GM12878 (cell line): ENCODE results near the gene CNGA4. TPM values are rescaled to one million over a fixed set of nuclear protein-coding genes. Genes with fewer than 3 reads are reported as not detected.

ENCODE experiments used
- ATAC-seq: fragments of 200-7000 bp; cut with Tn5 transposase; 3 replicates; pipeline ENCODE4 v1.9.1; 2020; ENCODE audit warnings: mild to moderate bottlenecking, moderate library complexity
- BruUV-seq: library from RNA; stranded (reverse); fragments of 400-500 nt; replicated peaks from 2 replicates; lab custom pipeline; 2021; lab: Mats Ljungman, UMichigan
- CTCF ChIA-PET: fragments of 300-600 bp; sonication (Branson Sonifier 250); formaldehyde crosslinking; extraction: SDS; loops from one replicate; lab custom pipeline; 2021; ENCODE audit warnings: inconsistent platforms; lab: Yijun Ruan, JAX
- POLR2A ChIA-PET: fragments of 350-600 bp; formaldehyde crosslinking; extraction: SDS; loops from one replicate; lab custom pipeline; 2021; ENCODE audit warnings: inconsistent platforms; lab: Charles Lee
- RAD21 ChIA-PET: fragments of 300-600 bp; sonication (Branson Sonifier 250); formaldehyde crosslinking; loops from one replicate; lab custom pipeline; 2023; ENCODE audit warnings: antibody characterized with exemption; ENCODE audit not compliant: unreplicated experiment; lab: Charles Lee
- SMC1A ChIA-PET: fragments of 300-600 bp; sonication (Branson Sonifier 250); formaldehyde crosslinking; loops from one replicate; lab custom pipeline; 2023; ENCODE audit not compliant: unreplicated experiment, uncharacterized antibody; lab: Charles Lee
- DNase-seq: peaks from one replicate; pipeline ENCODE4 v3.0.0-alpha.2; 2011; ENCODE audit warnings: low read depth, low spot score
- FAIRE-seq: peaks from 3 replicates; lab custom pipeline; 2011; peaks lifted over from hg19 to GRCh38; lab: Jason Lieb, UNC
- H2AFZ ChIP-seq: 2 replicates; pipeline ENCODE4 v1.6.0; 2011; ENCODE audit warnings: low read depth, low read length, control low read depth; ENCODE audit not compliant: control insufficient read depth
- H3K27ac ChIP-seq: 2 replicates; pipeline ENCODE4 v1.5.1; 2011; ENCODE audit warnings: control low read depth; ENCODE audit not compliant: control insufficient read depth, insufficient read depth
- H3K27me3 ChIP-seq, 2 experiments: replicated peaks in 1 of 2; 2 replicates each; pipeline versions ENCODE4 v1.6.0 to v1.6.1; 2011; ENCODE audit warnings: low read length in 1 of 2; ENCODE audit not compliant: control insufficient read depth in 2 of 2, insufficient read depth in 2 of 2
- H3K36me3 ChIP-seq, 2 experiments: 2 replicates each; pipeline ENCODE4 v1.5.1; 2011; ENCODE audit warnings: low read length in 1 of 2; ENCODE audit not compliant: control insufficient read depth in 2 of 2, insufficient read depth in 2 of 2
- H3K4me1 ChIP-seq: 2 replicates; pipeline ENCODE4 v1.6.1; 2011; ENCODE audit warnings: mild to moderate bottlenecking, low read length, moderate library complexity, mixed read lengths; ENCODE audit not compliant: control insufficient read depth, insufficient read depth
- H3K4me2 ChIP-seq: 2 replicates; pipeline ENCODE4 v1.6.0; 2011; ENCODE audit warnings: control low read depth; ENCODE audit not compliant: control insufficient read depth, insufficient read depth
- H3K4me3 ChIP-seq: fragments of 200-600 bp; sonication (generic); 2 replicates; pipeline ENCODE4 v1.5.1; 2016
- H3K79me2 ChIP-seq: 2 replicates; pipeline ENCODE4 v1.6.0; 2011; ENCODE audit warnings: low read length; ENCODE audit not compliant: control insufficient read depth, insufficient read depth
- H3K9ac ChIP-seq: 2 replicates; pipeline ENCODE4 v1.8.0; 2011; ENCODE audit warnings: low read length, control low read depth, mixed read lengths; ENCODE audit not compliant: control insufficient read depth, insufficient read depth
- H3K9me3 ChIP-seq: replicated peaks from 3 replicates; pipeline ENCODE4 v1.5.1; 2011; ENCODE audit warnings: mild to moderate bottlenecking, low read length; ENCODE audit not compliant: control insufficient read depth, insufficient read depth
- H4K20me1 ChIP-seq: 2 replicates; pipeline ENCODE4 v1.6.0; 2011; ENCODE audit not compliant: control insufficient read depth, insufficient read depth
- IRF4 ChIP-seq: IDR thresholded peaks from 2 replicates; pipeline ENCODE4 v1.6.1; 2011; ENCODE audit warnings: low read depth, low read length
- POLR2A ChIP-seq: IDR thresholded peaks from 2 replicates; pipeline ENCODE4 v1.6.1; 2011; ENCODE audit warnings: low read depth, mild to moderate bottlenecking, low read length
- RFX5 ChIP-seq: IDR thresholded peaks from 2 replicates; pipeline ENCODE4 v1.6.1; 2011; ENCODE audit warnings: low read depth, low read length, improper control_type of control experiment
- SMC3 ChIP-seq: IDR thresholded peaks from 2 replicates; pipeline ENCODE4 v1.6.1; 2011; ENCODE audit warnings: low read length, improper control_type of control experiment, borderline replicate concordance
- WGBS: methylation state at CpG from one replicate; pipeline ENCODE4 v1.1.6; 2016; ENCODE audit warnings: low lambda C conversion rate; ENCODE audit not compliant: insufficient replicate concordance, insufficient coverage; ENCODE audit errors: missing lambda C conversion rate; 5-methylcytosine and 5-hydroxymethylcytosine counted together
- in situ Hi-C: fragments of 300-500 bp; cut with MboI; formaldehyde crosslinking; loops from 9 replicates; pipeline ENCODE4 v1.14.3; 2018; ENCODE audit warnings: mixed read lengths
- intact Hi-C: fragments of 100-400 bp; cut with micrococcal nuclease; formaldehyde crosslinking; loops from one replicate; pipeline ENCODE4 v1.14.2; 2022; ENCODE audit not compliant: unreplicated experiment
- polyA plus RNA-seq, 11 experiments: library from polyadenylated mRNA; depleted of rRNA in 4 of 11; unstranded in 6 of 11; stranded (reverse) in 5 of 11; fragments of >200 nt; fragmentation: Nextera tagmentation in 4 of 11; fragmentation: Illumina TruSeq in 1 of 11; extraction: Ambion mirVana in 4 of 11; extraction: Trizol in 1 of 11; gene quantifications; 1 replicate in 1 of 11; 2 replicates in 10 of 11; pipeline versions ENCODE4 v1.2.1 to v1.2.3, GENCODE V29; 2011 to 2016; ENCODE audit warnings: inconsistent platforms in 2 of 11, missing spikeins in 2 of 11, low read depth in 1 of 11
- total RNA-seq, 4 experiments: library from RNA; depleted of rRNA in 3 of 4; stranded (reverse); fragments of >200 nt in 3 of 4; fragmentation: Illumina TruSeq in 1 of 4; extraction: Trizol in 1 of 4; gene quantifications; 2 replicates each; pipeline versions ENCODE4 v1.2.1 to v1.2.3, GENCODE V29; 2013 to 2021
- TF ChIP-seq, protein P1 (sequence below): IDR thresholded peaks from 2 replicates; pipeline ENCODE4 v1.6.1; 2012; ENCODE audit warnings: mild to moderate bottlenecking, low read depth, low read length

CNGA4 gene
- total and polyA plus RNA-seq, 10 of the 15 experiments (the other 5 are each of a cell fraction or from before 2014, with no cell fraction given): 0.05 to 0.26 (median 0.07) TPM; not detected in 5

GRCh38 chr11:6225024-6225423, 13.9 kb upstream of the CNGA4 start:
- H4K20me1 ChIP-seq: no peaks in the 10 kb centered on the region
- DNase-seq: no peak
- CTCF ChIA-PET: interaction anchor here (0.5 to 1.5 kb wide), 2 partner anchors 26 to 126 kb away, joined by 3 read pairs; no protein-coding TSS in a partner anchor
- no peaks in the 10 kb centered on the region for H3K27me3 ChIP-seq
- no peak overlapping the region for H3K4me3 ChIP-seq
- POLR2A ChIA-PET: interaction anchor here (1.5 kb wide), 1 partner anchor 10 kb away, joined by 3 read pairs; no protein-coding TSS in a partner anchor
- SMC1A ChIA-PET: interaction anchor here (0.6 to 1.4 kb wide), 2 partner anchors 9 to 169 kb away, joined by 3 to 5 read pairs; no protein-coding TSS in a partner anchor
- 65% methylated on average over 1 of the region's 1 CpG for WGBS
- no peak for FAIRE-seq
- no peak for ATAC-seq
- H3K9me3 ChIP-seq: no peaks in the 10 kb centered on the region; the same call in 2 of the 3 replicates
- intact Hi-C loops (no loop called here), in situ Hi-C loops (no loop called here)
- no peak overlapping the region for H3K9ac ChIP-seq
- no peaks in the 10 kb centered on the region; the same call in 1 of the 2 replicates for H3K4me1 ChIP-seq
- H2AFZ ChIP-seq: no peak overlapping the region
- H3K4me2 ChIP-seq: no peak overlapping the region
- BruUV-seq: no TSS peak
- peaks cover 15 to 17% of the 10 kb centered on the region in 2 experiments for H3K36me3 ChIP-seq
- TF ChIP-seq IRF4 (no peak), SMC3 (no peak), POLR2A (no peak), RFX5 (no peak)
- TF ChIP-seq, protein P1, sequence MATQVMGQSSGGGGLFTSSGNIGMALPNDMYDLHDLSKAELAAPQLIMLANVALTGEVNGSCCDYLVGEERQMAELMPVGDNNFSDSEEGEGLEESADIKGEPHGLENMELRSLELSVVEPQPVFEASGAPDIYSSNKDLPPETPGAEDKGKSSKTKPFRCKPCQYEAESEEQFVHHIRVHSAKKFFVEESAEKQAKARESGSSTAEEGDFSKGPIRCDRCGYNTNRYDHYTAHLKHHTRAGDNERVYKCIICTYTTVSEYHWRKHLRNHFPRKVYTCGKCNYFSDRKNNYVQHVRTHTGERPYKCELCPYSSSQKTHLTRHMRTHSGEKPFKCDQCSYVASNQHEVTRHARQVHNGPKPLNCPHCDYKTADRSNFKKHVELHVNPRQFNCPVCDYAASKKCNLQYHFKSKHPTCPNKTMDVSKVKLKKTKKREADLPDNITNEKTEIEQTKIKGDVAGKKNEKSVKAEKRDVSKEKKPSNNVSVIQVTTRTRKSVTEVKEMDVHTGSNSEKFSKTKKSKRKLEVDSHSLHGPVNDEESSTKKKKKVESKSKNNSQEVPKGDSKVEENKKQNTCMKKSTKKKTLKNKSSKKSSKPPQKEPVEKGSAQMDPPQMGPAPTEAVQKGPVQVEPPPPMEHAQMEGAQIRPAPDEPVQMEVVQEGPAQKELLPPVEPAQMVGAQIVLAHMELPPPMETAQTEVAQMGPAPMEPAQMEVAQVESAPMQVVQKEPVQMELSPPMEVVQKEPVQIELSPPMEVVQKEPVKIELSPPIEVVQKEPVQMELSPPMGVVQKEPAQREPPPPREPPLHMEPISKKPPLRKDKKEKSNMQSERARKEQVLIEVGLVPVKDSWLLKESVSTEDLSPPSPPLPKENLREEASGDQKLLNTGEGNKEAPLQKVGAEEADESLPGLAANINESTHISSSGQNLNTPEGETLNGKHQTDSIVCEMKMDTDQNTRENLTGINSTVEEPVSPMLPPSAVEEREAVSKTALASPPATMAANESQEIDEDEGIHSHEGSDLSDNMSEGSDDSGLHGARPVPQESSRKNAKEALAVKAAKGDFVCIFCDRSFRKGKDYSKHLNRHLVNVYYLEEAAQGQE: no peak
- no peak overlapping the region for H3K27ac ChIP-seq
- peaks cover 5% of the 10 kb centered on the region for H3K79me2 ChIP-seq
- RAD21 ChIA-PET: no interaction called here
